HG02870 (cell line): Measurements from ENCODE around the gene SFMBT2.
"Not testable (repeated sequence)": the region's sequence is repeated elsewhere in the genome, so short reads cannot be mapped to it uniquely, and the experiment has no call there.

Source experiments
- ATAC-seq: cut with Tn5 transposase; IDR thresholded peaks from one replicate; pipeline ENCODE4 v1.9.1; 2021; ENCODE audit warnings: mild to moderate bottlenecking, moderate library complexity; ENCODE audit not compliant: unreplicated experiment

SFMBT2 gene

GRCh38 chr10:7302392-7302906 is 108.4 kb downstream of the SFMBT2 start:
- no peak for ATAC-seq

GRCh38 chr10:7301006-7301778 is 109.6 kb downstream of the SFMBT2 start:
- no peak for ATAC-seq

- no peak for ATAC-seq
Measured at GRCh38 chr10:7300384-7300971, 110.4 kb downstream of the SFMBT2 start.

GRCh38 chr10:7299601-7300325 is 111.1 kb downstream of the SFMBT2 start:
- not testable (repeated sequence) for ATAC-seq

- ATAC-seq, result no peak
Measured at GRCh38 chr10:7298495-7298894, 112.3 kb downstream of the SFMBT2 start.

- ATAC-seq, result no peak
Measured at GRCh38 chr10:7297094-7297493, 113.7 kb downstream of the SFMBT2 start.

GRCh38 chr10:7296648-7297047 is 114.2 kb downstream of the SFMBT2 start:
- no peak for ATAC-seq

- ATAC-seq, result no peak
Measured at GRCh38 chr10:7296076-7296475, 114.8 kb downstream of the SFMBT2 start.

- no peak for ATAC-seq
Measured at GRCh38 chr10:7293378-7293920, 117.4 kb downstream of the SFMBT2 start.

GRCh38 chr10:7291487-7292270 is 119.2 kb downstream of the SFMBT2 start:
- no peak for ATAC-seq

GRCh38 chr10:7288060-7288690 is 122.7 kb downstream of the SFMBT2 start:
- ATAC-seq, result no peak

- no peak for ATAC-seq
Measured at GRCh38 chr10:7287377-7287776, 123.5 kb downstream of the SFMBT2 start.

- peak; percentile 56 for ATAC-seq
Measured at GRCh38 chr10:7285522-7286322, 125.1 kb downstream of the SFMBT2 start.

GRCh38 chr10:7283246-7283645 is 127.6 kb downstream of the SFMBT2 start:
- ATAC-seq, result no peak

GRCh38 chr10:7282457-7282856 is 128.4 kb downstream of the SFMBT2 start:
- ATAC-seq, result no peak

- no peak for ATAC-seq
Measured at GRCh38 chr10:7281429-7281828, 129.4 kb downstream of the SFMBT2 start.

- ATAC-seq, result no peak
Measured at GRCh38 chr10:7279303-7279702, 131.5 kb downstream of the SFMBT2 start.

GRCh38 chr10:7277867-7278266 is 133.0 kb downstream of the SFMBT2 start:
- ATAC-seq, result no peak

- no peak for ATAC-seq
Measured at GRCh38 chr10:7277432-7277831, 133.4 kb downstream of the SFMBT2 start.
